ENCODE measurements around the gene UFSP1. TPM values are rescaled to one million over a fixed set of nuclear protein-coding genes. Genes with fewer than 3 reads are reported as not detected.

Gene UFSP1
- total RNA-seq, 1 donor from 2014 or later: 2.7 TPM

- DNase-seq: no peak
Observed at GRCh38 chr7:100880645-100881044, 8.9 kb downstream of the UFSP1 start.

GRCh38 chr7:100879685-100880261 is 9.7 kb downstream of the UFSP1 start:
- DNase-seq: no peak

- DNase-seq: no peak
Observed at GRCh38 chr7:100878685-100879084, 10.8 kb downstream of the UFSP1 start.

GRCh38 chr7:100878013-100878412 is 11.5 kb downstream of the UFSP1 start:
- no peak for DNase-seq

GRCh38 chr7:100875356-100875751 is 14.2 kb downstream of the UFSP1 start:
- peak; percentile 46 for DNase-seq

GRCh38 chr7:100874577-100875355 is 14.7 kb downstream of the UFSP1 start, which contains the start of gene SRRT:
TSS of gene SRRT (plus strand) at chr7:100875103. CDS start at chr7:100875591, 488 bp downstream.
- DNase-seq: peak; percentile 100

GRCh38 chr7:100874300-100874576 is 15.3 kb downstream of the UFSP1 start:
- DNase-seq: no peak

GRCh38 chr7:100873599-100874299 is 15.8 kb downstream of the UFSP1 start:
- no peak for DNase-seq

- DNase-seq: no peak
Observed at GRCh38 chr7:100867776-100868485, 21.6 kb downstream of the UFSP1 start.

GRCh38 chr7:100867040-100867775 is 22.3 kb downstream of the UFSP1 start, which contains the start of gene TRIP6:
TSS of gene TRIP6 (plus strand) at chr7:100867387. CDS start at chr7:100867498, 111 bp downstream.
- peak; percentile 97 for DNase-seq

- no peak for DNase-seq
Observed at GRCh38 chr7:100866729-100867039, 22.8 kb downstream of the UFSP1 start.

- peak; percentile 89 for DNase-seq
Observed at GRCh38 chr7:100865938-100866728, 23.4 kb downstream of the UFSP1 start.

GRCh38 chr7:100865372-100865911 is 24.1 kb downstream of the UFSP1 start:
- DNase-seq: peak; percentile 45

- DNase-seq: no peak
Observed at GRCh38 chr7:100864263-100864845, 25.2 kb downstream of the UFSP1 start.

- DNase-seq: peak; percentile 59
Observed at GRCh38 chr7:100863406-100863950, 26.0 kb downstream of the UFSP1 start.

- DNase-seq: no peak
Observed at GRCh38 chr7:100861616-100861985, 27.9 kb downstream of the UFSP1 start.

GRCh38 chr7:100860702-100861615 is 28.6 kb downstream of the UFSP1 start:
- no peak for DNase-seq

- DNase-seq: no peak
Observed at GRCh38 chr7:100859856-100860255, 29.7 kb downstream of the UFSP1 start.

- DNase-seq: no peak
Observed at GRCh38 chr7:100856871-100857282, 32.6 kb downstream of the UFSP1 start.
